ENCODE results near the gene NCOA1. TPM values are rescaled to one million over a fixed set of nuclear protein-coding genes. Genes with fewer than 3 reads are reported as not detected.

Gene NCOA1
- 13.3 TPM for polyA plus RNA-seq (2013, experiment 1 of 2)
- 12.2 TPM for polyA plus RNA-seq (2013, experiment 2 of 2)

DNA sequence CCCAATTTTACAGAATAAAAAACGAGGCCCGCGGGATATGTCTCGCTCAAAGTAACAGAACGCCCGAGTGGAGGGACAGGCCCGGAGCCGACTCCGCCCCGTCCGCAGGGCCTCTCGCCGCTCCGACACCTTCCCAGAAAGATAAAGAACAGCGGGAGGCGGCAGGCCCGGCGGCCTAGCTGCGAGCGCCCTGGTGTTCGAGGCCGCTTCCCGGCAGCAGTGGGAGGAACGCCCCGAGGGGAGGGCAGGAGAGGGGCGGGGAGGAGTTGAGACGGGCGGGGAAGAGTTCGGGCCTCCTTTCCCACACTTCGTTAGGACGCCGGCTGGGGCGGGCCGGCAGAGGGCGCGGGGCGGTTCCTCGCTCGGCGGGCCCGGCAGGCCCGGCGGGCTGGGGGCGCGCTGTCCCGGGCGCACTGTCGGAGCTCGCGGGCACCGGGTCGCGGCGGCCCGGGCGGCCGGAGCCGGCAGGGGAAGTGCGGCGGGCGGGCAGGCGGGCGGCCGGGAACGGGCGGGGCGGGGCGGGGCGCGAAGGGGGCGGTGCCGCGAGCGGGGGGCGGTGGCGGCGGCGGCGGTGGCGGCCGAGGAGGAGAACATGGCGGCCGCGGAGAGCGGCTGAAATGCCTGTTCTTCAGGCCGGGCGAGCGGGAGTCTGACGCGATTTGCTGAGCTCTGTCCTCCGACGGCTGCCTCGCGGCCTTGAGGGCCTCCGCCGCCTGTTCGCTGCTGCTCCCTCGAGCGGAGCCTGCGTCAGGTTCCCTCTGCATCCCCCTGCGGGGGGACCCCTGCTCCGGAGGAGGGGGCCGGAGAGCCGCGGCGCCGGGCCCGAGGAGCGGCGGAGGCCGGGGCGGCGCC, at the start of gene NCOA1:
NCOA1 (plus strand) TSS at position 565 of the 852 bp plus-strand sequence. CDS start 167,424 bp downstream, outside the sequence.
- no peaks in the 10 kb centered on the region for H3K9me3 ChIP-seq (ENCODE audit: control insufficient read depth, low read length)
- H3K27ac ChIP-seq (ENCODE audit: low read depth, low read length, severe bottlenecking), result peak within 1 kb of the TSS; percentile 87
- 0 to 1% methylated on average over 35 to 72 of the region's 113 CpGs for WGBS, 2 experiments (ENCODE audit: insufficient coverage in 2 of 2)
- H3K4me1 ChIP-seq (ENCODE audit: control insufficient read depth, insufficient read depth, low read length, poor library complexity, severe bottlenecking), result peaks cover 11% of the 10 kb centered on the region
- H3K36me3 ChIP-seq (ENCODE audit: control insufficient read depth, insufficient read depth, low read length), result no peaks in the 10 kb centered on the region
- peak within 1 kb of the TSS; percentile 62 for H3K4me3 ChIP-seq (ENCODE audit: extremely low read depth, insufficient read depth, low read length, poor library complexity, severe bottlenecking)

DNA sequence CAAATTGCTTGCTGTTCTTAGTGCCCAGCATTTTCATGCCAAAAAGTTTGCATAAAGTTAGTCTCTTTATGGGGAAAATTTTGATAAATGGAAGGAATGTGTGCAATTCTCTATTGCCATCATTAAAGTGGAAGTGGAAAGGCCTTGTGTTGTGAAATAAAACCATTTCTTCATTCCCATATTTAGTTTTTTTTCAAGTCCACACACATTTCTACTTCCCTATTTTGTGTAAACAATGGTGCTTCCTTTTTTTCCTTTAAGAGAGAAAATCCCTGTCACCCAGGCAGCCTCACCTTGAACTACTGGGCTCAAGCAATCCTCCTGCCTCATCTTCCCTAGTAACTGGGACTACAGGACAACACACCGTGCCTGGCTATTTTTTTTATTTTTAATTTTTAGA, 42.3 kb upstream of the NCOA1 start:
- Histone ChIP-seq H3K27ac (ENCODE audit: low read depth, low read length, severe bottlenecking) (no peak overlapping the region), H3K4me3 (ENCODE audit: extremely low read depth, insufficient read depth, low read length, poor library complexity, severe bottlenecking) (no peak overlapping the region), H3K9me3 (ENCODE audit: control insufficient read depth, low read length) (peaks cover 5% of the 10 kb centered on the region), H3K36me3 (ENCODE audit: control insufficient read depth, insufficient read depth, low read length) (no peaks in the 10 kb centered on the region), H3K4me1 (ENCODE audit: control insufficient read depth, insufficient read depth, low read length, poor library complexity, severe bottlenecking) (no peaks in the 10 kb centered on the region)
- whole genome bisulfite sequencing, 2 experiments (ENCODE audit: insufficient coverage in 2 of 2), result no CpG with 5 or more reads among the region's 1 CpG

DNA sequence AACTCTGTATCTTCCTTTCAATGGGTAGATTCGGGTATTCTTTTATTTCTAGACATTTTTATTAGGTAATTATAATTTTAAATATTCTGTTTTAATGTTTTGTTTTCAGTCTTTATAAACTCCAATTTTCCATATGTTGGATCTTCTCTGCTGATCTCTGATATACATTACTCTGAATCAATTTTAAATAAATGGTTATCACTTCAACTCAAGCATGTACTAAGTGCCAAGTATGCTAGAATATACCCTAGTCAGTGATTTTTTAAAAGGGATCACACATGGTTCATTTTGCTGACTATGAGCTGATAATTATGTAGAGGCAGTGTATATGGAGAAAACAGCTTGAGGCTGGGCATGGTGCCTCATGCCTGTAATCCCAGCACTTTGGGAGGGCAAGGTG, 41.7 kb upstream of the NCOA1 start:
- Histone ChIP-seq H3K36me3 (ENCODE audit: control insufficient read depth, insufficient read depth, low read length) (no peaks in the 10 kb centered on the region), H3K4me1 (ENCODE audit: control insufficient read depth, insufficient read depth, low read length, poor library complexity, severe bottlenecking) (no peaks in the 10 kb centered on the region), H3K4me3 (ENCODE audit: extremely low read depth, insufficient read depth, low read length, poor library complexity, severe bottlenecking) (no peak overlapping the region), H3K27ac (ENCODE audit: low read depth, low read length, severe bottlenecking) (no peak overlapping the region), H3K9me3 (ENCODE audit: control insufficient read depth, low read length) (peaks cover 5% of the 10 kb centered on the region)
- WGBS, 2 experiments (ENCODE audit: insufficient coverage in 2 of 2), result no CpG with 5 or more reads among the region's 1 CpG

DNA sequence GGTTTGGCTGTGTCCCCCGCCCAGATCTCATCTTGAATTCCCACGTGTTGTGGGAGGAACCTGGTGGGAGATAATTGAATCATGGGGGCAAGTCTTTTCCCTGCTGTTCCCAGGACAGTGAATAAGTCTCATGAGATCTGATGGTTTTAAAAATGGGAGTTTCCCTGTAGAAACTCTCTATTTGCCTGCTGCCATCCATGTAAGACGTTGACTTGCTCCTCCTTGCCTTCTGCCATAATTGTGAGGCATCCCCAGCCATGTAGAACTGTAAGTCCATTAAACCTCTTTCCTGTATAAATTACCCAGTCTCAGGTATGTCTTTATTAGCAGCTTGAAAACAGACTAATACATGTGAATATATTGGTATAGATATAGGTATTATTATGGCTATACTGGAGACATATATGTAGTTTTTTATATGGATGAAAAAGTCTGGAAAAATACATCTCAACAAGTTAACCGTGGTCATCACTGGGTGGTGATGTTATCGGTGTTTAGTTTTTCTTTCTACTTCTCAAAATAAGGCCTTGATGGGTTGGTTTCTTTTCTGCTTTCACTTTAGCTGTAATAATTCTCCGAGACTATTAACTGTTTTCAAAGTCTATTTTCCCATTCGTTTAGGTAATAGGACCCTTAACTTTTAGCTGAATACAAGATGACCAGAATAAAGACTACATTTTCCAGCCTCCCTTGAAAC, 39.1 kb upstream of the NCOA1 start:
- Histone ChIP-seq H3K9me3 (ENCODE audit: control insufficient read depth, low read length) (peaks cover 5% of the 10 kb centered on the region), H3K27ac (ENCODE audit: low read depth, low read length, severe bottlenecking) (no peak overlapping the region), H3K36me3 (ENCODE audit: control insufficient read depth, insufficient read depth, low read length) (no peaks in the 10 kb centered on the region), H3K4me1 (ENCODE audit: control insufficient read depth, insufficient read depth, low read length, poor library complexity, severe bottlenecking) (no peaks in the 10 kb centered on the region), H3K4me3 (ENCODE audit: extremely low read depth, insufficient read depth, low read length, poor library complexity, severe bottlenecking) (no peak overlapping the region)
- 93% methylated on average over 3 to 4 of the region's 7 CpGs for WGBS, 2 experiments (ENCODE audit: insufficient coverage in 2 of 2)

DNA sequence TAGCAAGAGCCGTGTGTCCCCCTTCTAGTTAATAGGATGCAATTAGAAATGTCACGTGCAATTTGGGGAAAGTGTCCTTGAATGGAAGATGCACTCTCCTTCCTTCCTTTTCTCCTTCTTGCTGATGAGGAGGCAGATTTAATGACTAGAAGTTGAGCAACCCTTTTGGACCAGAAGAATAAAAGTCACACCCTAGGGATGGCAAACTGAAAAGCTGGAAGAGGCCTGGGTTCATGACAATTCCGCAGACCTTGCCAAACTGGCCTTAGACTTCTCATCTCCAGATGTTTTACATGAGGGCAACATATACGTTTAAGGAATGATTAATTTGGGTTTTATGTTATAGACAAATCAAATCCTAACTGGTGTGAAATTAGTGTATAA, 38.6 kb upstream of the NCOA1 start:
- Histone ChIP-seq H3K4me1 (ENCODE audit: control insufficient read depth, insufficient read depth, low read length, poor library complexity, severe bottlenecking) (peaks cover 3% of the 10 kb centered on the region), H3K36me3 (ENCODE audit: control insufficient read depth, insufficient read depth, low read length) (no peaks in the 10 kb centered on the region), H3K27ac (ENCODE audit: low read depth, low read length, severe bottlenecking) (no peak overlapping the region), H3K4me3 (ENCODE audit: extremely low read depth, insufficient read depth, low read length, poor library complexity, severe bottlenecking) (no peak overlapping the region), H3K9me3 (ENCODE audit: control insufficient read depth, low read length) (peaks cover 5% of the 10 kb centered on the region)
- WGBS, 2 experiments (ENCODE audit: insufficient coverage in 2 of 2), result 93% methylated on average over 2 of the region's 4 CpGs; no CpG with 5 or more reads in 1 of the 2 experiments

DNA sequence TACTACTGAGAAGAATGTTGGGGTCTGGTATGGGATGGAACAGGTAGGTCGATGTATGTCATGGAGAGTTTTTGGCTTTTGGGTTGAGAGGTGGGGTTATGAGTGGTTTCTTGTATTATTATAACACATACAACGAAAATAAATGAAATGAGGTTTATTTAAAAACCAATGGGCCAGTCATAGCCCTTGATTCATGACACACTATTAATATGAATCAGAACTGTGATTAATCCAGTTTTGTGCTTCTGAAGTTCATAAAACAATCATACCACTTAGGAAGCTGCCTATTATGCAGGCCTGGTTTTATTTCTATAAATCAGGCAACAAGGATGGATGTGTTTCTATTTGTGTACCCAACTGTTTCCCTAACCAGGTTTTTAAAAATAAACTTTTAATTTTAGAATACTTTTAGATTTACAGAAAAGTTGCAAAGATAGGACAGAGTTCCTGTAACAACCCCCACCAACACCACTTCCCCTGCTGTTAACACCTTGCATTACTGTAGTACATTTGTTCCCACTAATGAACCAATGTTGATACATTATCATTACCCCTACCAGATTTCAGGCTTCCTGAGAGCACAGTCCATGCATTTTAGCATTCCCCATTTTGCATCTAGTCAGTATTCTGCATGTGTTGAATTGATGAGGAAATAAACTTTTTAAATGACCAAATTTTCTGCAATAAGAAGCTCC, 37.5 kb upstream of the NCOA1 start:
- H3K4me3 ChIP-seq (ENCODE audit: extremely low read depth, insufficient read depth, low read length, poor library complexity, severe bottlenecking), result no peak overlapping the region
- H3K27ac ChIP-seq (ENCODE audit: low read depth, low read length, severe bottlenecking), result no peak overlapping the region
- peaks cover 4% of the 10 kb centered on the region for H3K4me1 ChIP-seq (ENCODE audit: control insufficient read depth, insufficient read depth, low read length, poor library complexity, severe bottlenecking)
- peaks cover 5% of the 10 kb centered on the region for H3K9me3 ChIP-seq (ENCODE audit: control insufficient read depth, low read length)
- WGBS, 2 experiments (ENCODE audit: insufficient coverage in 2 of 2), result no CpG with 5 or more reads among the region's 2 CpGs
- no peaks in the 10 kb centered on the region for H3K36me3 ChIP-seq (ENCODE audit: control insufficient read depth, insufficient read depth, low read length)

DNA sequence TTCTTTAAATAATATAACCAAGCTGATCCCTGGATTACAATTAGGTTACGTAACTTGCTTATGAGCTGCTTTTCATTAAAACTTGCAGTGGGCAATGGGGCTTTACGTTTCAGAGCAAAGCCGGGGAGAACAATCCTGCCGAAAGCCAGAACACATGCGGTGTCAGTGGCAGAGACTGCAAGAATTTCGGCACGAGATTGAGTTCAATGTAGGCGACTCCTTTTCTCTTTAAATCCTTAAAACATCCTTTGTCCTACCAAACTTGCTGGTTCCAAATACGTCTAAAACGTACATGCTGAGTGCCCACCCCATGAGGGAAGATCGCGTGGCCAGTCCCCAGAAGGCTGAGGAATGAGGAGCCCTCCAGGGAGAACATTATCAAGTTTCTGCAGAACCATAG, 36.8 kb upstream of the NCOA1 start:
- no peak overlapping the region for H3K4me3 ChIP-seq (ENCODE audit: extremely low read depth, insufficient read depth, low read length, poor library complexity, severe bottlenecking)
- H3K4me1 ChIP-seq (ENCODE audit: control insufficient read depth, insufficient read depth, low read length, poor library complexity, severe bottlenecking), result peaks cover 4% of the 10 kb centered on the region
- WGBS, 2 experiments (ENCODE audit: insufficient coverage in 2 of 2), result 80 to 89% methylated on average over 11 to 12 of the region's 12 CpGs
- no peak overlapping the region for H3K27ac ChIP-seq (ENCODE audit: low read depth, low read length, severe bottlenecking)
- peaks cover 5% of the 10 kb centered on the region for H3K9me3 ChIP-seq (ENCODE audit: control insufficient read depth, low read length)
- H3K36me3 ChIP-seq (ENCODE audit: control insufficient read depth, insufficient read depth, low read length), result no peaks in the 10 kb centered on the region

DNA sequence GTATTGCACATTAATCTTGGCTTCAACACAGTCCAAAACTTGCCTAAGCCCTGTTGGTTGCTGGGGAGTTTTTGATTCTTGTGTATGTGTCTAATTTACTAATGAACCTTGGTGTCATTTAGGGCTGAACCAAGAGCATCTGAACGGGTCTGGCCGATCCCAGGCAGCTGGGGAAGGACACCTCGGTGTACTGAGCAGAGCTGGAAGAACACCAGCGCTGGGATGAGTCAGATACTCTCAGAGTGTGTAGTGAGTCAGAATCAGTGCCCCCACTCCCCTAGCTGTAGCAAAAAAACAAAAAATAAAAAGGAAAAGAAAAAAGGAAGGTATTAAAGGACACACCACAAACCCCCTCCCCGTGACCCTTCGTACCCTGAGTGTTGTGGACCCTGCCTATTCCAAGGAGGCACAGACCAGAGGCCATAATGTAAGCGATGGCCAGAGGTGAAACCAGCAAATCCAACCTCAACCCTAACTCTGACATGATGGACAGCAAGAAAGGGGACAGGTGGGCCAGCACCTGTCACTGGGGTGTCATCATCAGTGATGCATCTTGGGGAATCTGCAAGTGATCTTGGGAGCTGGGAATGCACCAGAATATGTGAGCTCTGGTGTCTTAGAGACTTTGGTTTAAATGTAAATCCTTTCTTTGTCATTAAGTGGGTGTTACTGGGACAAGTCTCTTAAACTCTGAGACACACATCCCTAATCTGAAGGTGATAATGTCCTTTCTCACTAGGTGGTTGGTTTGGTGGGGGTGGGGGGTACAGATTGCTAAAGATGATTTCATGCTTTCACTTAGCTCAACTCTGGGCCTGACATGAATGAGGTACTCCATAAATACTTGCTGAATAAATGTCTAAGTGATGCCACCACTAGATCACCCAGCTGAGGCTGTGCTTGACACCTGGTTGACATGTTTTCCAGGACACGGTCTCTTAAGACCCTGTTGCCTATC, 34.2 kb upstream of the NCOA1 start:
- WGBS, 2 experiments (ENCODE audit: insufficient coverage in 2 of 2), result 53 to 60% methylated on average over 5 of the region's 8 CpGs
- no peaks in the 10 kb centered on the region for H3K36me3 ChIP-seq (ENCODE audit: control insufficient read depth, insufficient read depth, low read length)
- H3K4me1 ChIP-seq (ENCODE audit: control insufficient read depth, insufficient read depth, low read length, poor library complexity, severe bottlenecking), result peaks cover 4% of the 10 kb centered on the region
- no peak overlapping the region for H3K27ac ChIP-seq (ENCODE audit: low read depth, low read length, severe bottlenecking)
- H3K9me3 ChIP-seq (ENCODE audit: control insufficient read depth, low read length), result no peaks in the 10 kb centered on the region
- H3K4me3 ChIP-seq (ENCODE audit: extremely low read depth, insufficient read depth, low read length, poor library complexity, severe bottlenecking), result no peak overlapping the region

DNA sequence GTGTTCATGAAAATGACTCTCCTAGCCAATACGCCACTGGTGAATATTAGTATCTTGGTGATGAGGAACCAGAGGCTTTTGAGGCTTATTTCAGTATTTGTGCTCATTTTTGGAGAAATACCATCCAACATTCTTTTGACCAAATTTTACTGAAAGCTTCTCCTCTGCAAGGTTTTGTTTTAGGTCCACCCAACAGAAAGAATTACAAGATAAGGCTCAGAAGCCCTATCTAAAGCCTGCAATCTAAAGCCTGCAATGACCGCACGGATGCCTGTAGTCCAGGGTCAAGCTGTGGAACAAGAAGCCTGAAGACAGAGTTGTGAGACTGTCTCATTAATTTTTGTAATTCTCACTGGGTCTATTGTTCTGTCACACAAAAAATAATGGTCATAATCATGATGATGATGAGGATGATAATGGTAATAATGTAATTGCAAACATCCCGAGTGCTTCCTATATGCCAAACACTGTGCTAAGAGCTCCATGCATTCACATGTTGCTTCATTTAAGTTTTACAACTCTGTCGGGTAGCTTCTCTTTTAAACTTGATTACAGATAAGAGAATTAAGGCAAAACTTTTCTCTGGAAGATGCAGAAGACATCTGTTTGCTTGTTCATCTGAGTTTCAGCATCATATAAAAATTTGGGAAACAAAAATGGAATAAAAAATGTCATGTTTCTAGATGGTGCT, 33.2 kb upstream of the NCOA1 start:
- no peak overlapping the region for H3K27ac ChIP-seq (ENCODE audit: low read depth, low read length, severe bottlenecking)
- H3K4me1 ChIP-seq (ENCODE audit: control insufficient read depth, insufficient read depth, low read length, poor library complexity, severe bottlenecking), result peaks cover 4% of the 10 kb centered on the region
- H3K36me3 ChIP-seq (ENCODE audit: control insufficient read depth, insufficient read depth, low read length), result no peaks in the 10 kb centered on the region
- H3K9me3 ChIP-seq (ENCODE audit: control insufficient read depth, low read length), result no peaks in the 10 kb centered on the region
- H3K4me3 ChIP-seq (ENCODE audit: extremely low read depth, insufficient read depth, low read length, poor library complexity, severe bottlenecking), result no peak overlapping the region
- WGBS, 2 experiments (ENCODE audit: insufficient coverage in 2 of 2), result 90 to 100% methylated on average over 1 to 3 of the region's 5 CpGs
